GM12878 (cell line): ENCODE results near the gene CTBS.

Experiments
- CHD2 ChIP-seq: IDR thresholded peaks from 2 replicates; pipeline ENCODE4 v1.6.1; 2011; ENCODE audit warnings: low read depth, low read length, improper control_type of control experiment, borderline replicate concordance
- HDAC2 ChIP-seq: fragments of 200-600 bp; sonication (generic); IDR thresholded peaks from 2 replicates; pipeline ENCODE4 v1.6.1; 2017
- NFYB ChIP-seq: IDR thresholded peaks from 2 replicates; pipeline ENCODE4 v1.6.1; 2011; ENCODE audit warnings: low read depth, mild to moderate bottlenecking, low read length, improper control_type of control experiment, moderate library complexity; ENCODE audit not compliant: insufficient read depth
- NR2C2 ChIP-seq: IDR thresholded peaks from 2 replicates; pipeline ENCODE4 v1.6.1; 2011; ENCODE audit warnings: borderline replicate concordance, low read depth; ENCODE audit not compliant: control insufficient read depth, insufficient read length
- POLR2A ChIP-seq: IDR thresholded peaks from 2 replicates; pipeline ENCODE4 v1.6.1; 2011; ENCODE audit warnings: low read depth, mild to moderate bottlenecking, low read length
- POLR2AphosphoS5 ChIP-seq: IDR thresholded peaks from 2 replicates; pipeline ENCODE4 v1.6.1; 2011; ENCODE audit warnings: mild to moderate bottlenecking, low read length, inconsistent platforms
- SPI1 ChIP-seq: IDR thresholded peaks from 2 replicates; pipeline ENCODE4 v1.6.1; 2011; ENCODE audit warnings: low read depth, mild to moderate bottlenecking, low read length, moderate library complexity, borderline replicate concordance; ENCODE audit not compliant: insufficient read depth
- SUZ12 ChIP-seq: fragments of 200-600 bp; sonication (generic); IDR thresholded peaks from one replicate; pipeline ENCODE4 v1.6.1; 2018; ENCODE audit warnings: antibody characterized with exemption, mild to moderate bottlenecking; ENCODE audit not compliant: unreplicated experiment

GRCh38 chr1:84508510-84508909, 65.7 kb downstream of the CTBS start:
- TF ChIP-seq POLR2AphosphoS5 (no peak), POLR2A (no peak), HDAC2 (no peak), CHD2 (no peak), NR2C2 (no peak), NFYB (no peak), SUZ12 (no peak), SPI1 (no peak)
